Lower lobe of right lung (tissue), 2 donors: Measurements from ENCODE around the gene BRINP2. TPM values are rescaled to one million over a fixed set of nuclear protein-coding genes. Genes with fewer than 3 reads are reported as not detected.
A peak's percentile ranks its signal among the peaks of the same experiment; 100 is the strongest.

Experiments
- ATAC-seq, 2 donors: fragments of 200-7000 bp; cut with Tn5 transposase; one replicate each; pipeline ENCODE4 v1.9.1; 2020 to 2022; ENCODE audit warnings: mild to moderate bottlenecking in 2 of 2, moderate library complexity in 2 of 2
- DNase-seq: peaks from one replicate; pipeline ENCODE4 v3.0.0-alpha.2; 2020
- H3K27ac ChIP-seq: fragments of 200-600 bp; one replicate; pipeline ENCODE4 v1.8.0; 2022
- H3K27me3 ChIP-seq: fragments of 200-600 bp; one replicate; pipeline ENCODE4 v1.8.0; 2022; ENCODE audit warnings: low read depth
- H3K36me3 ChIP-seq: fragments of 200-600 bp; one replicate; pipeline ENCODE4 v1.8.0; 2022; ENCODE audit warnings: mild to moderate bottlenecking
- H3K4me1 ChIP-seq: fragments of 200-600 bp; one replicate; pipeline ENCODE4 v1.8.0; 2022
- H3K4me3 ChIP-seq: fragments of 200-600 bp; one replicate; pipeline ENCODE4 v1.8.0; 2022; ENCODE audit warnings: mild to moderate bottlenecking
- H3K9me3 ChIP-seq: fragments of 200-600 bp; one replicate; pipeline ENCODE4 v1.8.0; 2022
- CTCF ChIP-seq: fragments of 200-600 bp; IDR thresholded peaks from one replicate; pipeline ENCODE4 v1.8.0; 2022; ENCODE audit warnings: antibody characterized with exemption, mild to moderate bottlenecking
- intact Hi-C: fragments of 100-400 bp; cut with DNase I; formaldehyde crosslinking; loops from one replicate; pipeline ENCODE4 v1.11.0; 2022
- total RNA-seq: library from RNA; stranded (reverse); fragmentation: NEBNext Ultra II Directional; extraction: Animal tissue kit (Norgen Biotek cat#: 25700); gene quantifications from one replicate; pipeline ENCODE4 v1.2.1, GENCODE V29; 2021
- donor health status: DM: no; HTN: yes; CAD: no; lungs with severe emphysema.

BRINP2 gene
- total RNA-seq, 1 donor from 2014 or later = not detected

GRCh38 chr1:177208920-177209319 lies 38.2 kb downstream of the BRINP2 start:
- DNase-seq (no peak), ATAC-seq (peak; percentile 7 to 25)
- intact Hi-C loops = no loop called here

DNA sequence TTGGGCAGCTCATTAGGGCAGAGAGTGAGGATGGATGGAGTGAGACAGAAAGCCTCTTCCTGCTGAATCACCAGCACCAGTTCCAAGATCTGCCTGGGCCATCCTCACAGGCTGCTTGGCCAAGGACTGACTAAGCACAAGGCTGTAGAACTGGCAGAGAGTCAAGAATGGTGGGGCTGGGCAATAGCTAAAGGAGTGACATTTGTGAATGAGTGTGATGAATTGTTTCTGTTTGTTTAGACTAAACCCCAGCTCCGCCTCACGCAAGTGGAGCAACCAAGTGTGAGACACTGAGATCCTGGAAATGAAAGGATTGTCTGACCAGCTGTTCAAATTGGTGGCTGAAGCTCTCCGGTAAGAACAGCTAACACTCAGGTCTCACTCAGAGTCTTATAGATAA lies 38.6 kb downstream of the BRINP2 start:
- ATAC-seq (peak; percentile 79 to 86), DNase-seq (peak; percentile 48)
- Histone ChIP-seq H3K36me3 (no peaks in the 10 kb centered on the region), H3K9me3 (no peaks in the 10 kb centered on the region), H3K27ac (no peak overlapping the region), H3K27me3 (no peaks in the 10 kb centered on the region), H3K4me1 (no peaks in the 10 kb centered on the region), H3K4me3 (no peak overlapping the region)
- intact Hi-C loops = no loop called here
- no peak for TF ChIP-seq CTCF

More at GRCh38 chr1:177208920-177209319, 38.2 kb downstream of the BRINP2 start:
- no peak overlapping the region for H3K27ac ChIP-seq
- no peak for TF ChIP-seq CTCF
- H3K9me3 ChIP-seq = no peaks in the 10 kb centered on the region
- H3K4me3 ChIP-seq = no peak overlapping the region
- H3K4me1 ChIP-seq = no peaks in the 10 kb centered on the region
- no peaks in the 10 kb centered on the region for H3K27me3 ChIP-seq
- H3K36me3 ChIP-seq = no peaks in the 10 kb centered on the region

GRCh38 chr1:177210071-177210470 lies 39.3 kb downstream of the BRINP2 start:
- intact Hi-C loops = no loop called here
- H3K27me3 ChIP-seq = no peaks in the 10 kb centered on the region
- H3K36me3 ChIP-seq = no peaks in the 10 kb centered on the region
- TF ChIP-seq CTCF = no peak
- no peak for DNase-seq
- ATAC-seq = no peak
- H3K4me1 ChIP-seq = no peaks in the 10 kb centered on the region
- no peaks in the 10 kb centered on the region for H3K9me3 ChIP-seq
- no peak overlapping the region for H3K4me3 ChIP-seq
- H3K27ac ChIP-seq = no peak overlapping the region

- Histone ChIP-seq H3K9me3 (no peaks in the 10 kb centered on the region), H3K4me1 (no peaks in the 10 kb centered on the region), H3K4me3 (no peak overlapping the region), H3K27me3 (no peaks in the 10 kb centered on the region), H3K36me3 (no peaks in the 10 kb centered on the region), H3K27ac (no peak overlapping the region)
- DNase-seq = no peak
- ATAC-seq = peak; percentile 71
- no peak for TF ChIP-seq CTCF
- intact Hi-C loops = no loop called here
These were observed 40.5 kb downstream of the BRINP2 start for GRCh38 chr1:177211231-177211630.

DNA sequence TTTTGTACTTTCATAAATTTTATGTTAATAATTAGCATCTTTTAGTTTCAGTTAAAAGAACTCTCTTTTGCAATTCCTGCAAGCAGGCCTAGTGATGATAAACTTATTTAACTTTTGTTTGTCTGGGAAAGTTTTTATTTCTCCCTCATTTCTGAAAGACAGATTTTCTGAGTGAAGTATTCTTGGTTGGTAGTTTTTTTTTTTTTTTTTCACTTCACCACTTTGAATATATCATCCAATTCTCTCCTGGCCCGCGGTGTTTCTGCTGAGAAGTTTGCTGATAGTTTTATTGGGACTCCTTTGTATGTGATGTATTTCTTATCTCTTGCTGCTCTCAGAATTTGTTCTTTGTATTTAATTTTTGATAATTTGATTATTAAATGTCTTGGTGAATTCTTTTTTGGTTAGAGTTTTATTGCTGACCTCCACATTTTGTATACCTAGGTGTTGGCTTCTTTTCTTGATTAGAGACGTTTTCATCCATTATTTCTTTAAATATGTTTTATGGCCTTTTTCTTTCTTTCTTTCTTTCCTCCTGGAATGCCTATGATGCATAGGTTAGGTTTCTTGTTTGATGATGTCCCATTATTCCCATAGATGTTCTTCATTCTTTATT lies 45.9 kb downstream of the BRINP2 start:
- Histone ChIP-seq H3K27ac (no peak overlapping the region), H3K9me3 (peaks cover 6% of the 10 kb centered on the region), H3K4me3 (no peak overlapping the region), H3K4me1 (no peaks in the 10 kb centered on the region), H3K27me3 (no peaks in the 10 kb centered on the region), H3K36me3 (no peaks in the 10 kb centered on the region)
- intact Hi-C loops = no loop called here
- ATAC-seq (no peak), DNase-seq (no peak)
- TF ChIP-seq CTCF = no peak
